G401 (cell line): ENCODE data around the gene ADAM19. TPM values are rescaled to one million over a fixed set of nuclear protein-coding genes. Genes with fewer than 3 reads are reported as not detected.

ENCODE experiments used
- DNase-seq: peaks from one replicate; pipeline ENCODE4 v3.0.0-alpha.2; 2015; ENCODE audit warnings: low spot score
- in situ Hi-C: cut with HindIII; loops from 2 replicates; pipeline ENCODE4 v1.10.0; 2016; ENCODE audit warnings: low sequenced_read_pairs, mixed read lengths
- total RNA-seq: library from RNA; depleted of rRNA; stranded (reverse); fragments of >200 nt; shearing (Covaris generic); gene quantifications from 2 replicates; pipeline ENCODE4 v1.2.3, GENCODE V29; 2014; rRNA removed

The ADAM19 gene, protein sequence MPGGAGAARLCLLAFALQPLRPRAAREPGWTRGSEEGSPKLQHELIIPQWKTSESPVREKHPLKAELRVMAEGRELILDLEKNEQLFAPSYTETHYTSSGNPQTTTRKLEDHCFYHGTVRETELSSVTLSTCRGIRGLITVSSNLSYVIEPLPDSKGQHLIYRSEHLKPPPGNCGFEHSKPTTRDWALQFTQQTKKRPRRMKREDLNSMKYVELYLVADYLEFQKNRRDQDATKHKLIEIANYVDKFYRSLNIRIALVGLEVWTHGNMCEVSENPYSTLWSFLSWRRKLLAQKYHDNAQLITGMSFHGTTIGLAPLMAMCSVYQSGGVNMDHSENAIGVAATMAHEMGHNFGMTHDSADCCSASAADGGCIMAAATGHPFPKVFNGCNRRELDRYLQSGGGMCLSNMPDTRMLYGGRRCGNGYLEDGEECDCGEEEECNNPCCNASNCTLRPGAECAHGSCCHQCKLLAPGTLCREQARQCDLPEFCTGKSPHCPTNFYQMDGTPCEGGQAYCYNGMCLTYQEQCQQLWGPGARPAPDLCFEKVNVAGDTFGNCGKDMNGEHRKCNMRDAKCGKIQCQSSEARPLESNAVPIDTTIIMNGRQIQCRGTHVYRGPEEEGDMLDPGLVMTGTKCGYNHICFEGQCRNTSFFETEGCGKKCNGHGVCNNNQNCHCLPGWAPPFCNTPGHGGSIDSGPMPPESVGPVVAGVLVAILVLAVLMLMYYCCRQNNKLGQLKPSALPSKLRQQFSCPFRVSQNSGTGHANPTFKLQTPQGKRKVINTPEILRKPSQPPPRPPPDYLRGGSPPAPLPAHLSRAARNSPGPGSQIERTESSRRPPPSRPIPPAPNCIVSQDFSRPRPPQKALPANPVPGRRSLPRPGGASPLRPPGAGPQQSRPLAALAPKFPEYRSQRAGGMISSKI
- total RNA-seq, result 0.17 and 0.55 TPM in 2 replicates

DNA sequence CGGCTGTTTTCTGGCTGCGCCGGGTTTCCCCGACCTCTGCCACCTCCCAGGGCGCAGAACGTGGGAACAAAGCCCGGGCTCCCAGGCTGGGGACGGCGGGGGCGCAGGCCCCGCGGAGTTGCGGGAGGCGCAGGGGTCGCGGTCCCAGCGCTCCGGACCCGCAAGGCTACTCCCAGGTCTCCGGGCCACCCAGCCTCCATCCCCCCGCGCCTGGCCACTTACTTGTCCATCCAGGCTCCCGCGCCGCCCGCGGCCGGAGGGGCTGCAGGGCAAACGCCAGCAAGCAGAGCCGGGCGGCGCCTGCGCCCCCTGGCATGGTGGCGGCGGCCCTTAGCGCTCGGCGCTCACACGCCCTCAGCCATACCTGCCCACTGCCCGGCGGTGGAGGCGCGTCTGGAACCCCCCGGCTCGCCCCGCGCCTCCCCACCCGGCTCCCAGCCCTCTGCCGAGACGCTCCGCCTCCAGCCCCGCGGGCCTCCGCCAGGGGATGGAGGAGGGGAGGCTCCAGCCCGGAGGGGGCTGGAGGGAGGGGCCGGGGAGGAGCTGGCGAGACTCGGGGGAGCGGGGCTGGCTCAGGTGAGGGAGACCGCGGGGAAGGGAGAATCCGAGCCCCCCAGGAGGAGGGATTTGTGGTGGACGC, at the start of gene ADAM19:
ADAM19 (minus strand) TSS at position 395 of the 640 bp plus-strand sequence; CDS start at position 316, 79 bp downstream.
- DNase-seq, result peak; percentile 48
- in situ Hi-C loops, result no loop called here

DNA sequence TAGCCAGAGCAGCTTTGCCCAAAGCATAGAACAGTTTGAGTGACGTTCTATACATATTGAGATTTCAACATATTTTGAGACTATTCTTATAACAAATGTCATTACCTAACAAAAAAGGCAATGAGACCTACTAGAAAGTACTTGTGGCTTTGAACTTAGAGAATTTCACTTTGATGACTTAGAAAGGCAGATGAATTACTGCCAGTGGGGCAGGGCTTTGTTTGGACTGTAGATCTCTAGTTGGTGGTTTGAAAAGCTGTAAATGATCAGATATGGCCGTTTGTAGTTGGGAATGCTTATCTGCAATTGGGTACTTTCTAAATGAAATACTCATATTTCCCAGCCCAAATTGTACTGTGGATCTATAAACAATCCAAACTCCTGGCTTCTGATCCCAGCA, 48.6 kb upstream of the ADAM19 start:
- in situ Hi-C loops, result no loop called here
- DNase-seq, result no peak

DNA sequence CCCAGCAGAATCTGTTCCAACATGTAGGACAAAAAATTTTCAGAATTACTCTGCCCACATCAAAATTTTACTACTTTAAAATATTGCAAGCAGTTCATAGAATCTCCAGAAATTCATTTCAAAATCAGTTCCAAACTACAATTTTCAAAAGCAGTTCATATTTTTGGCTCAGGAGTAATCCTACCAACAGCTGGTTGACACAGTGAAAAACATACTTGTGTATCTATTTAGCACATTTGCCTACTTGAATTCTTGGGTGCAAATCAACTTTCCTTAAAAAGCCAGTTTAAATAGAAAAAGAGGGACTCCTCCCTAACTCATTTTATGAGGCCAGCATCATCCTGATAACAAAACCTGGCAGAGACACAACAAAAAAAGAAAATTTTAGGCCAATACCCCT, 45.2 kb upstream of the ADAM19 start:
- in situ Hi-C loops, result no loop called here
- DNase-seq, result no peak

DNA sequence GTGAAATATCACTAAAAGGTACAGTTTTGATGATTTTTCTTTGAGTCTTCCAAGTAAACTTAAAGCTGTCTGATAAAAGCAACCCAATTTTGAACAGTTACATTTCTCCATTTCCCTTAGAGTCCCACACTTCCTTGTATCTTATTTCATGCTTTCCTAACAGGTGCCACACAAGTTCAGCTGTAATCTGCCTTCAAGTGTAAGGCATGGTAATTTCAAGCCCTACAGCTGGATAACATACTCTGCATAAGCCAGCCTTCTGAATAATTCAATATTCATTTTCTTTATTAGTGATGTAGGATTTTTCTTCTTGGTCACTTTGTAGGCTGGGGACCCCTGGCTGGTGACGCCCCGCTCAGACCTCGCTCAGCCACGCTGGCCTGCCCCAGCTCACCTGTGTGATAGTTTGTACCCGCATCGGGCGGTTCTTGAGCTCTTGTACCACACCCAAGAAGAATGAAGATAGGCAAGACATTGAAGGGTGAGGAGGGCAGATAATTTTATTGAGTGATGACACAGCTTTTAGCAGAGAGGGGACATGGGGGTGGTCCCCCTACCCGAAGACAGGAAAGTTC, 42.7 kb upstream of the ADAM19 start:
- DNase-seq, result no peak
- in situ Hi-C loops, result no loop called here

DNA sequence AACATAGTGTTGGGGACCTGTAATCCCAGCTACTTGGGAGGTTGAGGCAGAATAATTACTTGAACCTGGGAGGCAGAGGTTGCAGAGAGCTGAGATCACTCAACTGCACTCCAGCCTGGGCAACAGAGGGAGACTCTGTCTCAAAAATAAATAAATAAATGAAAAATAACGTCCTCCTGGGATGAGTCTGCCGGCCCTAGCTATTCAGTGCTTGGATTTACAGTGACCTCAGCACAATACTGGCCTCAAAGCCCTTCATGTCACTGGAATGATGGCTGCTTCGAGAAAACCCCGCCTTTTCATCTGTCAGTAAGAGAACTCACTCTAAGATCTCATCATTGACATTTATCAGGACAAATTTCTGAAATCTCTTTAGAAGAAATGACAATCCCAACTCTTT, 41.2 kb upstream of the ADAM19 start:
- no peak for DNase-seq

DNA sequence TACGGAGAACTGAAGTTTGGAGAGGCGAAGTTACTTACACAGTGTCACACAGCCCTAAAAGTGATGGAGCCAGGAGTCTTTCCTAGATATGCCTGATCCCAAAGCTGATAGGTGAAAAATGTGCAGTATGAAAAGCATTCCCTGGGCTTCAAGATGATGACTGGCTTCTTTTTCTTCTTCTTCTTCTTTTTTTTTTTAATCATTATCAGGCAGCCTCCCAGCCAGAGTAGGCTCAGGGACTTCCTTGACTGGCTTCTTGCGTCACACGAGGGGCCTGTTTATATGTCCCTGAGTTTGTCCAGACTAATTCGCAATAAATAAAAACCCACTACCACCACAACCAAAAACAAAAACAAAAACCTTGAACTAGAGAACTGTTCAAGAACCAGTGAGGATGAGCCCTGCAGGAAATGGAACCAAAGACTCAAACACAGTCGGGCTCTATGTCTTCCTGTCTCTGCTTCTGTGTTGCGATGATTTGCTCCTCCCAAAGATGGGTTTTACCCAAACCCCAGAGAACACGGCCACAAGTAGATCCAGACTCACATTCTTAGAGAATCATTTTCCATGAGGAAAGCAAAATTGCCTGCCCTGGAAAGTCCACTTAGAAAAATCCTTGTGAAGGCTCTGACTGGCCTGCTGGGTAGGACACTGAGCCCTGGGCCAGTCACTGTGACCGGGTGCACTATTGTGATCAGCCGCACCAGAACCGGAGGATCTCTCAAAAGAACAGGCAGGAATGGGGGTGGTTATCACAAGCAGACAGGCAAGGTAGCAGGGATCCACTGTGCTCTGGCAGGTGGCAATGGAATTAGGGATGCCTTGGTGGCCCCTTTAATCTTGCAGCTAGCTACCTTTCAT, 38.0 kb upstream of the ADAM19 start:
- in situ Hi-C loops, result no loop called here
- DNase-seq, result no peak

More for the DNA sequence above, 41.2 kb upstream of the ADAM19 start:
- in situ Hi-C loops, result no loop called here

DNA sequence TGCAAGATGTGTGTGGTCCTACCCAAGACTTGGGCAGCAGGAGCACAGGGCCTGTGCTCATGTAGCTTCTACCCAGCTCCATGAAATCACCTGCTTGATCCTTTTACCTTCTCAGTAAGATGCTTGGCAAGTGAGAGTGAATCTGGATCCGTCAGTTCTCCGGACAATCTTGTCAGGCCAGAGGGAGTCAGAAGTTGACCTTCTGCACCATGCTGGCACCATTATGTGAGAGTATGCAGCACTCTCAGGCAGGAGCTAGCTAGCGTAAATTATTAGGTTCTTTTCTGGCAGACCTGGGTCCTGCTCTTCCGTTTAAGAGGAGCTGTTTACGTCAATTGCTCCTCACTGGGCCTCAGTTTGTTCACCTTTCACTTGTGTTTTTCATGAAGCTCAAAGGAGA, 37.0 kb upstream of the ADAM19 start:
- no peak for DNase-seq
- in situ Hi-C loops, result no loop called here

DNA sequence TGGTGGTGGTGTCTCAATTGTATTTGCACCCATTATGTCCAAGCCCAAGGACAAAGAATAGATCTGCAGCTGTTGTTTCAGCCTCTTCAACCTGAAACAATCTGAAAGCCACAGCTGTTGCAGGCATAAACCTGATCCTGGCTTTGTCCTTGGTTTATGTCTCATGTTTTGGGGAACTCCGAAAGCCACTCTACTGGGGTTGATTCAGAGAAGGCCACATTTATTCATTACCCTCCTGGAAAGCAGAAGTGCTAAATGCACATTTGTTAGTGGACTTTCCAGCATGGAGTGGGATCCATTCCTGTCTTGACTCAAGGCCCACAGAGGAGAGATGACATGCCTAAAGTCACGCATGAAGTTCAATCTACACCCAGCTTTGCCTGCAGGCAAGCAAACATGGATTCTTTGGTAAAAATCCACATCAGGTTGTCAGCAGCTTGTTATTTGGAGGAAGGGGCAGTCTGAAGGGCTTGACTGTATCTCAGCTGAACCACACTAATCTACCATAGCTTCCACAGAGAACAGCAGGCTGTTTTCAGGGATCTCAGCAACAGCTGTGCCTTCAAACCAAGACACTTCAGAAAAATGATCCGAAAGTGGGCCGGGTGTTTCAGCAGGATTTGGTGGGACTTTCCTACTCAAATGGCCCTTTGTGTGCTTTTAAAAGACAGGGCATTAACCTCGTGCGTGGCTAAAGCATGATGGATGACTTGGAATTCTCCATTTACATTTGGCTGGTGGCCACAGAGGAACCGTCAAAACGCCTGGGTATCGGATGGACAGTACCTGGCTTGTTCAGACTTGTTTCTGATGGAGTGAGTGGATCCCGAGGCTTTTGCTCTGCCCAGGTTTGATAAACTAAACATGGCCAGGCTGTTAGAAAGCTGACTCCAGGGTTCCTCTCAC, 36.2 kb upstream of the ADAM19 start:
- no peak for DNase-seq
- in situ Hi-C loops, result no loop called here

DNA sequence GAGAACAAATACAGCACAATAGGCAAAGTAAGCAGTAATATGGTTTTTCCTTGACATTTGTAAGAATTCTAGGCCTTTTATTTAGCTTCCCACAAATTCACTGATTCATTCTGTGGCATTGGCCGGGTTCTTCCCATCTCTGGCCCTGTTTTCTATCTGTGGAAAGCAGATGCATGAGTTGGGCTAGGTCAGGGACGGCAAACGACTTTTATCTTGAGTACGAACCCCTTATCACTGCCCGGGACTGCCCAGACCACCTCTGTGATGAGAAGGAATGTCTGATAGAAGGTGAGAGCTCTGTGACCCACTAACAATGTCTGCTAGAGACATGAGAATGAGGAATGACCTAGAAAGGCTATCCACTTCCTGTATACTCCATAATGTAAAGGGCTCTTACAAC, 35.4 kb upstream of the ADAM19 start:
- no peak for DNase-seq
- in situ Hi-C loops, result no loop called here

DNA sequence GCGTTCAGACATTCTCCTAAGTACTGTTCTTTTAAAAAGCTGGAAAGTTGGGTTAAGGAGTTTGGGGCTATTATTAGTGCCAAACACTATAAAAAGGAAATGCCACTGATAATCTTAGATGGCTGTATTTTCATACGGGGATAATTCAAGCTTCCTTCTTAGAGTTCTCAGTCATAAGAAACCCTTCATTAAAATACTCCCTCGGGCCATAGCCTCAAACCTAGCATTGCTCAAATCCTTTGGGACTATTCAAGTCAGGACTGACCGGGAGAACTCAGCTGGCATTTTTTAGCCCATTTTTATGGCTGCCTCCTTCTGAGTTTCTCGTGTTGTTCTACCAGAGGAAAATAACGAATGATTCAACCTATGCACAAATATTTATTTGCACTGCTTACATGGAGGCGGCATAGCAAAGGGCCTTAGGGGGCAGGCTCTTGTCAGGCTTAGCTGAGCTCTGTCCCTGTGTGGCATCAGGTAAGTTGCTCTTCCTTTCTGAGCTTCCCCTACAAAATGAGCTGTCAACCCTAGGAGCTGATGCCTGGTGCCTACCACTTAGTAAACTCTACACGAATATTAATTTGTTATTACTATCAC, 33.5 kb upstream of the ADAM19 start:
- no peak for DNase-seq
- in situ Hi-C loops, result no loop called here

DNA sequence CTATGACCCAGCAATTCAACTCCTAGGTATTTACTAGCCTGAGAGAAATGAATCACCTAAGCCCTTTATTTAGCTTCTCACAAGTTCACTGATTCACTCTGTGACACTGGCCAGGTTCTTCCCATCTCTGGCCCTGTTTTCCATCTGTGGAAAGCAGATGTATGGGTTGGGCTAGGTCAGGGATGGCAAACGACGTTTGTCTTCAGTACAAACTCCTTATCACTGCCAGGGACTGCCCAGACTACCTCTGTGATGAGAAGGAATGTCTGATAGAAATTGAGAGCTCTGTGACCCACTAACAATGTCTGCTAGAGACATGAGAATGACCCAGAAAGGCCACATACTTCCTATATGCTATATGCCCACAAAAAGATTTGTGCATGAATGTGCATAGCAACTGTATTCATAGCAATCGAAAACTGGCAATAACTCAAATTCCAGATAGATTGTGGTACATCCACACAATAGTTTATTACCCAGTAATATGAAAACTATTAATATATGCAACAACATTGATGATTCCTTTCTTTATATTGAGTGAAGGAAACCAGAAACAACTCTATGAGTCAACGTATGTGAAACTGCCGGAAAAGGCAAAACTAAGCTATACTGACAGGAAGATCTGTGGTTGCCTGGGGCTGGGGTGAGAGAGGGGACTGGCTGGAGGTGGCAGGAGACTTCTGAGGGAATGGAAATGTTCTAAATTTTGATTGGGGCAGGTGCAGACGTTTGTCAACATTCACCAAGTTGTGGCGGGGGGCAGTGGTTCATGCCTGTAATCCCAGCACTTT, 32.0 kb upstream of the ADAM19 start:
- in situ Hi-C loops, result no loop called here
- no peak for DNase-seq

DNA sequence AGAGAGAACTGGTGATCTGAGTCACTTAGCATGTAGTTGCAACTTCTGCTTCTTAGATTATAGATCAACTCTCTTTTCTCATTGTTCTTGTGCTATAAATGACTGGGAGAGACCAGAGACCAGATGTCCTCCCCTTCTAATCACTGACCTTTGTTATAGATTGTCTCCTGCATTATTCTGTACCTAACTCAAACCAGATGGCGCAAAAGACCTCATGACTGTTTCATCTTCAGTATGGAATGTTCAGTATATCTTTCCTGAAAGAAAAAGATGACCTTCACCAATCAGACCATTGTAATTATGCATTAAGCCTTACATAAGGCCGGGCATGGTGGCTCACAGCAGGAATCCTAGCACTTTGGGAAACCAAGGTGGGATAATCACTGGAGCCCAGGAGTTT, 30.5 kb upstream of the ADAM19 start:
- DNase-seq, result no peak
- in situ Hi-C loops, result no loop called here

DNA sequence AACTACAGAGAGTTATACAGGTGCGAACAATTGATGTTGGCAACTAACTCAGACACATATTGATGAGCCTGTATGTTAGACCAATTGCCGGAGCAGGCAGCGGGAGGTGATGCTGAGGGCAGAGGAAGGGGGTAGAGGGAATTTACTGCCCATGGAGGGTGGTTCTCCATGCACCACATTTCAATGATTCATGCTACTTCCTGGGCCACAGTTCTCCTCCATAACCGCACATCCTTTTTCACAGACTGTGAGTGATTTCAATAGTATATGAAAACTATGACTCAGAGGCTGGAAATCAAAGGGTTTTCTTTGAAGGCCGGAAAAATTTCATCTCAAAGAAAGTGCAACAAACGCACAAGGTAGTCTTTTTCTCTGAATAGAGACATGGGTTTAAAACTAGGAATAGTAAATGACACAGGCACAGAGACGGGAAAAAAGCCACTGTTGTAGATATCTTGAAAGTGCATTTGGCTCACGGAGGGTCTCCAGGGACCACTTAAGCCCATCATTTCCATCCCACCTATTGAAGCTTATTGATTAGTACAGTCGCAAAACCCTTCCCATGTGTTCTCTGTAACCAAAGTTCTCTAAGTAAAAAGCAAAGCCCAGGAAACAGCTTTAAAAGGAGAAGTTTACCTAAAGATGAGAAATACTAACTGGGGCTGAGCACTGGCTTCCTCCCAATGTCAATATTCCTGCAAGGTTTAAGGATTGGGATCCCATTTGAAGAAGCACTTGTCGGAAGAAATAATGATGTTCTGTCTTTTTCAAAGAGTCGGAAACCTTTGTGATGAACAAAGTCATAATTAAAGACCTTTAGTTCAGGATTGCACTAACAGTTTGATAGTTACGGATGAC, 28.0 kb upstream of the ADAM19 start:
- in situ Hi-C loops, result no loop called here
- DNase-seq, result no peak

DNA sequence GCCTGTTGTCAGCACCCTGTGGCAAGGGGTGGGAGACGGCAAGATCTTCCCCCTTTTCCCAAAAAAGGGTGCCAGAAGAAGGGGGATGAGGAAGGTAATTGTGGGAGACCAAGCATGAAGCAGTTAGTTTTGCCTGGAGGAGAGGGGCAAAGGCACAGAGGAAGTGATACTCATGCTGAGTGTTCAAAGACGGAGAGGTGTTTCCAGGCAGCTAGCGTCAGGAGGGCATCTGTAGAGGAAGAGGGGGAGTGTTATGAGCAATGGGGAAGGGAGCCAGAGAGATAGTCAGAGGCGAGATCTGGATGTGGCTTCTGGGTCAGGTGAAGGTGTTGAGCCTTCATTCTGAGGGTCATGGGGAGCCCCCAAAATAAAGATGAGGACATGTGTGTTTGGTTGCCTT, 26.9 kb upstream of the ADAM19 start:
- in situ Hi-C loops, result no loop called here
- DNase-seq, result no peak

DNA sequence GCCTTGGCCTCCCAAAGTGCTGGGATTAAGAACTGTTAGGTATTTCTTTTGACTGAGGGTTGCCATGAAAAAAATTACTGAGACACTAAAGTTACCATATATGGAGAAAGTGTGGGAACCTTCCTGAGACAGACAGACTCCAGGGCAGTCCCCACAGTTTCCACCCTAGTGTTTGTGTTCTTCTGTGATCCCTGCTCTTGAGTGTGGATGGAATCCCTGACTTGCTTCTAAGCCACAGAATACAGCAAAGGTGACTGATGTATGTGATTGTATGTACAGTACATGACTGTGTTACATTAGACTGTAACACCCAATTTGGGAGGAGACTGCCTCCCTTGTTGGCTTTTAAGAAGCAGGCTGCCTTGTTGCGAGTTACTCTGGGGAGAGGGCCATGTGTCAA, 24.7 kb upstream of the ADAM19 start:
- in situ Hi-C loops, result no loop called here
- no peak for DNase-seq

DNA sequence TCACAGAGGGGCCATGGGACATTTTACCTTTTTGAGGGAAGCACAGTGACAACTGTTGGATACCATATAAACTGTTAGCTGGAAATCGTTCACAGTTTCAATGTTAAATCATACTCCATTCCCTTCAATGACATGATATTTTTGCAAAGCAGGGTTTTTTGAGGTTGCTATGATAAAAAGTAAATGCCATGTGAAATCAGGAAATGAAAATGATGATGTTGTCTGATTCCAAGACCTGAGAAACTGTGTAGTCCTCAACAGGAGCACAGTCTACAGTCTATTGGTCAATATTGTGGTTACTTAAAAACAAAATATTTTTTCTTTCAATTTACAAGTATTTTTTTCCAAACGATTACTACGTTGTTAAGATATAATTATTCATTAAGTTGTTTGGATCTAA, 24.0 kb upstream of the ADAM19 start:
- no peak for DNase-seq
- in situ Hi-C loops, result no loop called here
